HG02759 (cell line): ENCODE results near the gene CHST12.

Source experiments
- ATAC-seq: cut with Tn5 transposase; IDR thresholded peaks from one replicate; pipeline ENCODE4 v1.9.1; 2021; ENCODE audit warnings: mild to moderate bottlenecking, moderate library complexity; ENCODE audit not compliant: unreplicated experiment

CHST12 gene

DNA sequence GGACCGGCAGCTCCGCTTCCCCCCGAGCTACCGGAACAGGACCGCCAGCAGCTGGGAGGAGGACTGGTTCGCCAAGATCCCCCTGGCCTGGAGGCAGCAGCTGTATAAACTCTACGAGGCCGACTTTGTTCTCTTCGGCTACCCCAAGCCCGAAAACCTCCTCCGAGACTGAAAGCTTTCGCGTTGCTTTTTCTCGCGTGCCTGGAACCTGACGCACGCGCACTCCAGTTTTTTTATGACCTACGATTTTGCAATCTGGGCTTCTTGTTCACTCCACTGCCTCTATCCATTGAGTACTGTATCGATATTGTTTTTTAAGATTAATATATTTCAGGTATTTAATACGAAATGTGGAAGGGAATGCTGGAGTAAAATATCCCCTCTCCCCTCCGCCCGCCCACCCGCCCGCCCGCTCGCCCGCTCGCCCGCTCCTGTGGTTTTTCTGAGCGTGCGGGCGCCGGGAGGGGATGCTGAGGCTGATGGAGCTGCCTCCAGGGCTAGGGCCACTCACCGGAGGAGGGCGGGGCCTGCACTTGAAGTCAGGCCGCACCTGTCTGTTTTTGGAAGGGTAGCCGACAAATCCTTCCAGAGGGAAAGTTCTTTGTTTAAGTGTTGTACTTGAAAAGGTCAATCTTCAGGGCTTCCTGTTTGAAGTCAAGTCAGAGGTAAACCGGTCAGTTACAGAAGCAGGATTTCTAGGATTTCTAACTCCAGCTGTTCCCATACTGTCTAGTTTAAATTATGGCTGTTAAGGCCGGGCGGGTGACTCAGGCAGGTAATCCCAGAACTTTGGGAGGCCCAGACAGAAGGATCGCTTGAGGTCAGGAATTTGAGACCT, 30.5 kb downstream of the CHST12 start:
- no peak for ATAC-seq

- no peak for ATAC-seq
Measured at GRCh38 chr7:2435146-2435545, 31.7 kb downstream of the CHST12 start.

DNA sequence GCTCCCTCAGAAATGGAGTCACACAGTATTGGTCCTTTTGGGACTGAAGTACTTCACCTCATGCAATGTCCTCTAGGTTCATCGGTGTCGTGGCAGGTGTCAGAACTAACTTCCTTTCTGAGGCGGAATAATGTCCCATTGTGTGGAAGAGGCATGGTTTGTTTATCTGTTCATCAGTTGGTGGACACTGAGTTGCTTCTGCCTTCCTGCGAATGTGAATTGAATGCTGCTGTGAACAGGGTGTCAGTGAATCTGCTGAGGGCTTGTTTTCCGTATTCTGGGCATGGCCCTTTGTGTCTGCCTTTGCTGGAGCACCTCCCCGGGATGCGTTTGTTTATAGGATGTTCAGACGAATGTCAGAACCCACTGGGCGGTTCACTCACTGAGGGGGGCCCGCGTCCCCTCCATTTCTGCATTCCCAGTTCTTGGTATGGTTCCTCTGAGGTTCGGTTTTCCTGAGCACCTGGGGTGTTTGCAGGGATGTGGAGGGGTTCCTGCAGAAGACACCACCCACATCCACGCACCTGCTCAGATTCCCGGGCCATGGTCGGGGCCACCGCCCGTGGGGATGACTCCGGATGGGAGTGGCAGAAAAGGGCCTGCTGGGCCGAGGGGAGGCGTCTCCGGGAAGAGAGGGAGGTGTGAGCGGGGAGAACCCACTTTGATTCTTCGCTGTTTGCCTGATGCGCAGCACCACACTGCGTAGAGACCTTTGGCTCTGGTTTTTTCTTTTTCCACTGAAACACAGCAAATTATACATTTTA, 33.1 kb downstream of the CHST12 start:
- ATAC-seq: no peak

GRCh38 chr7:2437136-2437535, 33.7 kb downstream of the CHST12 start:
- ATAC-seq: no peak

DNA sequence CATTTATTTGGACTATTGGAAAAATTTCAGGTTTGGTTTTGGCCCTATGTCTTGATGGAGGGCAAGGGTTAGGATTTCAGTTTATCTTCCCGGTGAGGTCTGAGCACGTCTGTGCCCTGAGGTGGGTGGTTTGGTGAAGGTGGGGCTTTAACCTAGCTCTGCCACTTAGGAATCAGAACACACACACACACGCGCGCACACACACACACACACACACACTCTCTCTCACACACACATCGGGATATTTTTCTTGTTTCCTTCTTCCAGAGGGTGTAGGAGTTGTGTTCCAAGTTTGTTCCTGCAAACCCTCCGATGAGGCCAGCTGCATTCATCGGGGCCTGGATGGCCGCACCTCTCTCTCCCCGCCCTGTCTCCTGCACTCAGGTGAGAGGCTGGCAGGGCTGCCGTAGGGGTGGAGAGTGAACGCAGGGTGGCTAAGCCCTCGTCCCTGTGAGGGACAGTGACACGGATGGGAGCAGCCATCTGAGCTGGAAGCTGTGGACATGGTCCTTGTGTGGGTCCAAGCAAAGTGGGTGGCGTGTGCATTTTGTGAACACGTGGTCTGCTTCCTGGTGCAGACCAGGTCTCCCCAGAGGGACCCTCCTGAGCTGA, 34.2 kb downstream of the CHST12 start:
- ATAC-seq: no peak

- ATAC-seq: no peak
Measured at GRCh38 chr7:2438186-2438585, 34.8 kb downstream of the CHST12 start.

DNA sequence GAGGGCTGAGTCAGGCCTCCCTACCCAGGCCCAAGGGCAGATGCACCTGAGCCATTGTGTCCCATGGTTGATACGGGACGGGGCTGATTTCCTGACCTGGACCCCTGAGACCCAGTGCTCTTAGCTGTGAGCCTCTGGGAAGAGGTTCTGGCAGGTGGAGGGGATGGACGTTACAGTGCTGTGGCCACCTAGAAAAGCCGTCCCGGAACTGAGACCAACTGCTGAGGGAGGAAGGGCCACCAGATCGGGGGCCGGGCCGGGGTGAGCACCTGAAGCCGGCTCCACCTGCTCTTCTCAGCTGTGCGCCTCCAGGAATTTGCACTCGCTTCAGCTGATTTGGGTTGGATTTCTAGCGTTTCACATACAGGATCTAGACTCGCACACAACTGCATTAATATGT, 35.4 kb downstream of the CHST12 start:
- no peak for ATAC-seq

- ATAC-seq: no peak
Measured at GRCh38 chr7:2440608-2441245, 37.3 kb downstream of the CHST12 start.

DNA sequence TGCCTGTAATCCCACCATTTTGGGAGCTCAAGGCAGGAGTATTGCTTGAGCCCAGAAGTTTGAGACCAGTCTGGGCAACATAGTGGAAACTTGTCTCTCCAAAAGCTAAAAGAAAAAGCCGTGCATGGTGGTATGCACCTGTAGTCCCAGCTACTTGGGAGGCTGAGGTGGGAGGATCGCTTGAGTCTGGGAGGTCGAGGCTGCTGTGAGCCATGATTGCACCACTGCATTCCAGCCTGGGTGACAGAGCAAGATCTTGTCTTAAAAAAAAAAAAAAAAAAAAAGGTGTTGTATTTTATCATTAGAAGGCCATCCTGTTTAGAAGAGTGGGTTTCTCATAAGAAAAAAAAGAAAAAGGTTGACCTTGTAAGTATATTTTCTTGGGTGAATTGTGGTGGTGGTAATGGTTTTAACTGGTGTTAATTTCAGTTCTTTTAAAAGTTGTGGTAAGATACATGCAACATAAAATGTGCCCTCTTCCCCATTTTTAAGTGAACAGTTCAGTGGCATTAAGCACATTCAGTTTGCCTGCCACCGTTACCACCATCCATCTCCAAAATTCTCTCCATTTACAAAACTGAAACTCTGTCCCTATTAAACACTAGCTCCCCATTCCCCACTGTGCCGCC, 38.1 kb downstream of the CHST12 start:
- ATAC-seq: no peak

DNA sequence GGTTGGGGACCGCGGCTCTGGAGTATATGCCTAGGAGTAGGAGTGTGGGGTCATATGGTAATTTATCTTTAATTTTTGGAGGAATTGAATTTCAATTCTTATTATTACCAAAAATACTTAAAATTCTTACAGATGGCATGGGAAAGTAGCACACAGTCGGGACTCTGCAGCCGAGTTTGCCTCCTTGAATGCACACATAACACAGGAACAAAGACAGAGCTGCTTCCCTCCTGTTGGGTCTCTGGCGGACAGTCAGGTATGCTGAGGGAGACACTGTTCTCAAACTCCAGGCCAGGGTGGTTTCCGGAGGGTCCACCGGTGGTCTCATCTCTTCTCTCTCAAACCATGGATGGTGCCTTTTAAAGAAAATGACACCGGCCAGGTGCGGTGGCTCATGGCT, 40.1 kb downstream of the CHST12 start:
- ATAC-seq: no peak

DNA sequence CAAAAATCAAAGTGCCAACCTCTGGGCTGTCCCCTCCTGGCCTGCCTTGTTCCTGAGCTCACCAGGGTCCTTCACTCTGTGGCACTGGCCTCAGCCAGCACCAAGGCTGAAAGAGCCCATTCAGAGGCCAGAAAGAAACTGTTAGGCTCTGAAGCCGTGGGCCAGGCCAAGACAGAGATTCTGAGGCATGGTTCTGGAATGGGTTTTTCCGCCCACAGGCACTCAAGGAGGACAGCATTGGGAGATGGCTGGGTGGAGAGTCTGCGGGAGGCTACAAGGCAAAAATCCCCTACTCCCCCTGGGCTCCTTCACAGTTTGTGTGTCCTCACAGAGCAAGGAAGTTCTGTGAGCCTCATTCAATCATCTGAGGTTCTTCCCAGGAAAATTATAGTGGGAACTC, 41.1 kb downstream of the CHST12 start:
- no peak for ATAC-seq

GRCh38 chr7:2445047-2445446, 41.6 kb downstream of the CHST12 start:
- ATAC-seq: no peak

DNA sequence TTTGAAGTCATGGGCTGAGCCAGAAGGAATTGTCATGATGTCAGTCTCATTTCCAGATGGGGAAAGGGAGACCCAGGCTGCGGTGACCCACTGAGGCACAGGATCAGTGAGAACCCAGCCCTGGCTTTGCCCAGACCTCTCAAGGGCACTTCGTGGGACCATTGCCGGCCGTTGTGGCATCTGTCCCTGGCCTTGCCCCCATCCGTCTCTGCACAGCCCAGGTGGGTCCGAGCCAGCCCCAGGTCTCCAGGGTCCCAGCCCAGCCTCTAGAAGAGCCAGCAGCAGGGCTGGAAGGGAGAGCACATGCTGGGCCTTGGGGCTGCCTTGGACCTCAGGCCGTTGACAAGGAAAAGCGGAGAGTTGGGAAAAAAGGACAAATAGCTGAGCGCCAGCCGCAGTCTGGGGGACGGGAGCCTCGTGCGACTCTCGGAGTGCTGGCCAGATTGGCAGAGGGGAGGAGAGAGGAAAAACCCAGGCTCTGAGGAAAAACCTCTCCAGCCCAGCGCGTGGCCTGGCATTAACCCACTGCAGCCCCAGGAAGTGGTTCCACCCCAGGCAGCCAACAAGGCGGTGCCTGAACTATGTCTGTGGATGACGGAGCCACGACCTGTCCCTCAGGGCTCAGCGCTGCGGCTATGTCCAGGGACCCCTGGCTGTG, 42.6 kb downstream of the CHST12 start:
- ATAC-seq: no peak

DNA sequence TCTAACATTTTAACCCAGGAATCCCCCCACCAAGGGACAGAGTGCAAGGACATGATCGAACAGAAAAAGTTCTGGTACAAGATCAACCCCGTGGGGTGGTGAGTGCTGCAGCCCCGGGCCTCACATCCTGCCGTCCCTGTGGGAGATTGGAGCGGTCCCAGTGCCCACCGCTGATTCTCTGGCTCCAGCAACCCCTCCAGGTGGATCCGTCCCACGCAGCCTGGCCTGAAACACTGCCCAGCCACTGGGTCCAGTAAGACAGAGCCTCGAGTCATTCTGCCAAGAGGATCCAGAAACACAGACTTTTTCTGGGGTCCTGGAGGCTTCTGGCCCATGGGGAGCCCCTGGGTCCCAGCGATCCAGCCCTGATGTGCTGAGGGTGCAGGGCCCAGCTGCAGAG, 43.3 kb downstream of the CHST12 start:
- ATAC-seq: no peak

- no peak for ATAC-seq
Measured at GRCh38 chr7:2450198-2451107, 47.0 kb downstream of the CHST12 start.

DNA sequence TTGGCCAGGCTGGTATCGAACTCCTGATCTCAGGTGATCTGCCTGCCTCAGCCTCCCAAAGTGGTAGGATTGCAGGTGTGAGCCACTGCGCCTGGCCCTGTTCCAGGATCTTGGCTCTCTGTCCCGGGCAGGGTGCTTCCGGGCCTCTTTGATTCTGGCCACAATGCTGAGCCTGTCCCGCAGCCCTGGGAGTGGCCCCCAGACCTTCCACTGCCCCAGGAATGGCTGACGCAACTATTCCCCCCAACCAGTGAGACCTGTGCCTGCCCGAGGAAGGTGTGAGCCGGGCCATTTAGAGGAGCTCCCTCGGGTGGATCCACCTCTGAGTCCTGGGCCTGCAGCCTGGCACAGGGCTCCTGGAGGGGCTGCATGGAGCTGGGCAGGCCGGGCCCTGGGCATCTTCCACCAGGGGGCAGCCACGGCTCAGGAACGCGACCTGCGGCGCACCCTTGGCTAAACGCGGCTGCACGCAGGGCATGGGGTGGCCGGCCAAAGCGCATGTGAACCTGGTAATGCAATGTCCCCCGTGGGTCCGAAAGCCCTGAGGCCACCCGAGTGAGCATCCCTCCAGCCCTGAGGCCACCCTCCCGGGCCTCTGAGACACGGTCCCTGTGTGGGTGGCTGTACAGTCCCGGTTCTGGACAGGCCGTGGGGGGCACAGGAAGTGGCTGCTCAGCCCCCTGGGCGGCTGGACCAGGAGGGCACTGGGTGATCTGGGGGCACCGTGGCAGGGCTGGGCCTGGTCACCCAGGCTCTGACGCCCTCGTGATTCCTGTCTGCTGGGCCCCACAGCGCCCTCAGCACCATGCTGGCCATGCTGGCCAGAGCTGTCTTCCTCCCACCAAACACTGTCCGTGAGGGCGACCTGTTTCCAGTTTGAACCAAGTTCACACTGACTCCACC, 48.0 kb downstream of the CHST12 start:
- peak; percentile 86 for ATAC-seq

GRCh38 chr7:2452074-2452507, 48.7 kb downstream of the CHST12 start:
- ATAC-seq: peak; percentile 33

DNA sequence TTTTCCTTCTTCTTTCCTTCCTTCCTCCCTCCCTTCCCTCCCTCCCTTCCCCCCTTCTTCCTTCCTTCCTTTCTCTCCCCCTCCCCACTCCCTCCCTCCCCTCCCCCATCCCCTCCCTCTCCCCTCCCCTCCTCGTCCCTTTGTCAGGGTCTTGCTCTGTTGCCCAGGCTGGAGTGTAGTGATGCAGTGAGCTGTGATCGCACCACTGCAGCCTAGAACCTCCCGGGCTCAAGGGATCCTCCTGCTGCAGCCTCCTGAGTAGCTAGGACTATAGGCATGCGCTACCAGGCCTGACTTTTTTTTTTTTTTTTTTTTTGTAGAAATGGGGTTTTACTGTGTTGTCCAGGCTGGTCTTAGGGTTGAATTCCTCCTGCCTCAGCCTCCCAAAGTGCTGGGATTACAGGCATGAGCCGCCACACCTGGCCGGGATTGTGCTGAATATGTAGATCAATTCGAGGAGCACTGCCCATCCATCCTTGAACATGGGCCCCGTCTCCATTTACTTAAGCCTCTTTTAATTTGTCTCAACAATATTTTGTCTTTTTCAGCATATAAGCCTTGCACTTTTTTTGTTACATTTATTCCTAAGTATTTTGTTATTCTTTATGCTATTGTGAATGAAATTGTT, 49.3 kb downstream of the CHST12 start:
- no peak for ATAC-seq
